GM19193 (cell line): ENCODE results near the gene EXO1.

Experiments used
- POLR2A ChIP-seq: IDR thresholded peaks from 4 replicates; pipeline ENCODE4 v1.6.1; 2011; ENCODE audit not compliant: insufficient read depth, insufficient read length; ENCODE audit errors: extremely low read depth

The EXO1 gene

DNA sequence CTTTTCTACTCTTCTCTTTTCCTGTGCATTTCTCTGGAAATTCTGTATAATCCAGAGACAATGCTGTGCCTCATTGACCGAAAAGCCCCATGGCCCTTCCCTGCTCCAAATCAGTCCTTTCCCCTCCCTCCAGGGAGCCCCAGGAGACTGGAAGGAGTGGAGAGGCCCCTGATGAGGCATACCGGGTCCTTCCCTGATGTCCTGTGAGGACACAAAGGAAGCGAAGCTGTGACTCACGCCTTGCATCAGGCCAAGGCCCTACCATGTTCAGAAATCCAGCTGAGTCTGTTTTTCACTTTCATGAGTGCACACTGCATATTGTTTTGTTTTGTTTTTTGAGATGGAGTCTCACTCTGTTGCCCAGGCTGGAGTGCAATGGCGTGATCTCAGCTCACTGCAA lies 70.9 kb downstream of the EXO1 start:
- TF ChIP-seq POLR2A: no peak

DNA sequence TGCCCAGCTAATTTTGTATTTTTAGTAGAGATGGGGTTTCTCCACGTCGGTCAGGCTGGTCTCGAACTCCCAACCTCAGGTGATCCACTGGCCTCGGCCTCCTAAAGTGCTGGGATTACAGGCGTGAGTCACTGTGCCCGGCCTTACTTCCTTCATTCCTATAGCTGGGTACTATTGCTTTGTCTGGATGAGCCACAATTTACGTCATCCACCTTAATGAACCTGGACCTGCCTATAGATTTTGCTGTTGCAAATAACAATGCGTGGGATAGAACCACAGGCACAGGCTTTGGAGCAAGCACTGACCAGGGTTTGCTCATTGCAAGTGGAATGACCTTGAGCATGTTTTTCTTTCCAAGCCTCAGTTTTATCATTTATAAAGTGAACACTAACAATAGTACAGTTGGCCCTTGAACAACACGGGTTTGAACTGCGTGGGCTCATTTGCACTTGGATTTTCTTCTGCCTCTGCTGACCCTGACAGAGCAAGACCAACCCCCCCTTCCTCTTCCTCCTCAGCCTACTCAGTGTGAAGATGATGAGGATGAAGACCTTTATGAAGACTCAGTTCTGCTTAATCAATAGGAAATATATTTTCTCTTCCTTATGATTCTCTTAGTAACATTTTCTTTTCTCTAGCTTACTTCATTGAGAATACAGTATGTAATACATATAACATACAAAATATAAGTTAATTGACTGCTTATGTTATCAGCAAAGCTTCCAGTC lies 76.2 kb downstream of the EXO1 start:
- no peak for TF ChIP-seq POLR2A

DNA sequence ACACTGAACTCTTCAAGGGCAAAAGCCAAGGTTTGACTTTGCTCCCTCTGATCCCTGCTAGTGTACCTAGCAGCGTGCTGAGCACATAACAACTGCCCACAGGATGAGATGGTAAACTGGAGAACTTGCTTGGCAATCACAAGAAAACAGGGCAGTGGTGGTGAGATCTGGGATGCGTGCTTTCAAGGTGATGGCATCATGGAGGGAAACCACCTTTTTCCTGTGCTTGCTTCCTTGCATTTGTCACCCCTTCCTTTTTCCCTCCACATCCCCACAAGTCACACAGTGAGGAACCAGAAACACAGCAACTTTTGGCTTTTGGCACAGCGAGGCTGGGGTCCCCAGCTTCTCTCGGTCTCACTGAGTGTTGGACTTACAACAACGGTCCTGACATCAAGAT lies 78.1 kb downstream of the EXO1 start:
- TF ChIP-seq POLR2A: no peak

DNA sequence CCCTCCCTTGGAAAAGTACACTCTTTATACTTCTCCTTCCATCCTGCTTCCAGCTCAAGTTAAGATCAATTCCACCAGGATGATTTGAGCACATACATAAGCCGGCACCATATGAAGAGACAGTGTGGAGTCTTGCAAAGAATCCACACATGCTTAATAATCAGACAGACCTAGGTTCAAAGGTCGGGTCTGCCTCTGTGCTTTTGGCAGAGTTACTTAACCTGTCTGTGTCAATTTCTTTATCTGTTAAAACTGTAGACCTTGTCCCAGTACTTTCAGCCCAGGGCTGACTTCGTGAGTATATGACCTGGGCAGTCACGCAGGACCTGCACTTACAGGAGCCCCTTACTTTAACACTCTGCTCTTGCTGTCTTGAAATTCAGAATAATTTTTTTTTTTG lies 79.3 kb downstream of the EXO1 start:
- no peak for TF ChIP-seq POLR2A

DNA sequence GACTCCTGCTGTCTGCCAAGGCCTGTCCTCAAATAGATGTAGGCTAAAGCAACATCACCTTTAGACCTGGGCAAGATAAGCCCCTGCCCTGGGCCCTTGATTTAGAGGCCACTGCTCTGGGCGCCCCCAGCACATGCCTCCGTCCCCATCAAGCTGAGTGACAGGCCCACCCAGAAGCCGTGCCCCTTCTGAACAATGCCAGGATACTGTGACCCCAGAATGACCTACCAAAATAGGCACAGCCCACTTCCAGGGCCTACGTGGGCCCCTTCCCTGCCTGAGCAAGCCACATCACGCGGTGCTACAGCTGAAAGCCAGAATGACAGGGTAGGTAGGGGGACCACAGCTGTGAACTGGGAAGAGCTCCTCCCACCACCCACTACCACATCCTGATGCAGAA lies 84.8 kb downstream of the EXO1 start:
- TF ChIP-seq POLR2A: no peak

DNA sequence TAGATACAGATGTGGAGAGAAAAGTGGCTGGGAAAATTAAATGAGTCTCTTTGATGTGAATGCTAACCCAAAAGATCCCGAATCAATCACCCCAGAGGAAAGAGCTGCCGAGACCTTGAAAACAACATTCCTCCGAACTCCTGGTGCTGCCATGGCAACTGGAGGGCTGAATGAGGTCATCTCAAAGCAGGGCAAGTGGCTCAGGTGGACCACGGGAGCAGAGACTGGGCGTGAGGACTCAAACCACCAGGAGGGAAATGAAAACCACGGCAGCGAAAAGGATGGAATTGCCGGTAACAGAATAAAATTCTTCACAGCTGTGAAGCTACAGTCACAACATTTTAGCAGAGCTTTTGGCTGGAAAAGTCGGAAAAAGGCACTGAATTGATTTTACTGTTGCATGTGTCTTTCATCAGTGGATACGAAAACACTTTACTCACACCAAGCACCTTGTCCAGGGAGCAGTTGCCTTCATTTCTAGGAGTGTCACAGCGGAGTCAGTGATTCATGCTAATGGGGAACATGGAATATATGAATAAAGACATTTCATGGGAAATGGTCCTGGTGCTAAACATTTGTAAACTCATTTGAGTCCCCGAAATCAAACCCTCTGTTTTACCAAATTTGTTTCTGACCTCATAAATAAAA lies 86.3 kb downstream of the EXO1 start:
- no peak for TF ChIP-seq POLR2A

DNA sequence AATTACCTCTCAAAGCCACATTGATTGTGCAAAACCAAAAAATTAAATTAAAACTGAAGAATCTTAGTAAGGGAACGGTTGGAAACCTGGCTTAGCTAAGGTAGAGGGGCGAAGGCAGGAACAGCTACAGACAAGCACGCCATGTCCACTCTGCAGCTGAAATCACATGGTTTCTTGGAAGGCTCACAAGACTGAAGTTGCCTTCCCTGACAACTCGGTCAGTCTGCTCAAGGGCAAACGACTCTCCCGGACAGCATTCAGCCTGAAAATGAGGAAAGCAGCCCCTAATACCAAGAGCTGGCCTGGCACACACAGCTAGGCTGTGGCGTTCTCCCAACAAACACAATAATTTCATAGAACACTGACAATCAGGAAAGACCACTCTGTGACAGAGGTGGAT lies 86.9 kb downstream of the EXO1 start:
- TF ChIP-seq POLR2A: no peak
